ENCODE measurements around the gene LRRC72. TPM values are rescaled to one million over a fixed set of nuclear protein-coding genes. Genes with fewer than 3 reads are reported as not detected.

LRRC72 gene
- total RNA-seq, 1 experiment from 2014 or later = not detected

DNA sequence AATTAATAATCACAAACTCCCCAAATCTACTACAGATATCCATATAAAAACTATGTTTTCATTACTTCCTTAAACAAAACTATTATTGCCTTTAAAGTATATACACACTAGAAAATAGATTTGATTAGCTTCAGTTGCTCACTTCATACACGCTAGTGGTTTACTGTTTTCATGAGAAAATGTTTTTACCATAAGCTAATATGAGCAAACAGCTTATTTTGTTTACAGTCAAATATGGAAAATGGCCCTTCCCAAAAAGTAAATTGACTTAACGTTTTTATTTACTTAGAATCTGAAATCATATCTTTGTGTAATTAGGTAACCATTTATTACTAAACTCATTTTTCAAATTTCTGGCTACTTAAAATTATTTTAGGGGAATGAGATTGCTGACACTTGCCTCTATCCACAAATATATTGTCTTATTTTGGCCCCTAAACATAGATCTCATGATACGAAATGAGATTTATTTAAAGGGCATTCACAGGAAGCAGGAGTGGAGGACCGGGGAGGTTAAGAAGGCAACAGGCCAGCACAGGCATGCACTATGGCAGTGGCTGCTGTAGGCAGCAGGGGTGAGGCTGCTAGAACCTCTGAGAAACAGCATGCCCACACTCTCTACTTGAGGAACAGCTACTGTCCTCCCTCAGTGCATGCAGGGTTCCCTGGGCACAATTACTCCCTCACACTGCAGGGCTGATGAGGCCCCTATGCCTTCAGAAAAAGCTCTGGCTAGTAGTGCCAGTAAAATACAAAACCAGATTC lies 31.5 kb upstream of the LRRC72 start:
- Histone ChIP-seq H3K56ac (ENCODE audit: insufficient read length, low read depth, low read length) (no peak overlapping the region), H3K27me3 (ENCODE audit: insufficient read depth, low read length) (no peaks in the 10 kb centered on the region), H2AFZ (ENCODE audit: low read length) (no peak overlapping the region), H3K79me1 (ENCODE audit: insufficient read depth, low read depth, low read length, poor library complexity, severe bottlenecking) (no peaks in the 10 kb centered on the region), H4K5ac (ENCODE audit: insufficient read length, low read depth, low read length) (no peak overlapping the region), H3K9me3 (ENCODE audit: control insufficient read depth, low read depth, low read length) (no peaks in the 10 kb centered on the region), H3K9ac (ENCODE audit: extremely low read depth, insufficient read length, low read length) (no peak overlapping the region), H2AK5ac (ENCODE audit: insufficient read length, low read length) (no peak overlapping the region), H3K18ac (ENCODE audit: insufficient read length, low read depth, low read length) (no peak overlapping the region), H3K23me2 (ENCODE audit: insufficient read length, low read depth, low read length, poor library complexity, severe bottlenecking) (no peaks in the 10 kb centered on the region), H3K23ac (ENCODE audit: insufficient read length, low read depth, low read length) (no peak overlapping the region), H4K20me1 (ENCODE audit: control insufficient read depth, insufficient read depth, insufficient read length) (no peaks in the 10 kb centered on the region), H3T11ph (ENCODE audit: low read length) (no peak overlapping the region), H3K79me2 (ENCODE audit: insufficient read depth, low read length) (no peaks in the 10 kb centered on the region), H2BK15ac (ENCODE audit: low read depth, low read length) (no peak overlapping the region), H3K4me2 (ENCODE audit: insufficient read depth, insufficient read length, low read length) (no peak overlapping the region), H2BK5ac (ENCODE audit: insufficient read length, low read length) (no peak overlapping the region), H2BK12ac (ENCODE audit: insufficient read length, low read depth, low read length) (no peak overlapping the region), H2BK20ac (ENCODE audit: low read depth, low read length, poor library complexity, severe bottlenecking) (no peak overlapping the region), H3K14ac (ENCODE audit: insufficient read depth, low read length) (no peak overlapping the region), H3K4me1 (ENCODE audit: insufficient read depth, low read length) (no peaks in the 10 kb centered on the region), H4K91ac (ENCODE audit: insufficient read length, low read depth, low read length) (no peak overlapping the region), H3K27ac (ENCODE audit: insufficient read length, low read depth, low read length) (no peak overlapping the region), H4K8ac (replicated peaks; ENCODE audit: insufficient read length, low read depth, low read length) (no peak overlapping the region), H3K4ac (ENCODE audit: low read depth, low read length) (no peak overlapping the region), H2BK120ac (ENCODE audit: low read depth, low read length, poor library complexity, severe bottlenecking) (no peak overlapping the region)
- Mint-ChIP-seq H3K4me3 (no peak overlapping the region), H3K27me3 (ENCODE audit: low read depth) (no peaks in the 10 kb centered on the region; the same call in 1 of the 2 replicates), H3K4me1 (no peaks in the 10 kb centered on the region), H3K36me3 (ENCODE audit: insufficient read depth in 1 of 3, low read depth in 3 of 3) (no peaks in the 10 kb centered on the region), H3K27ac (no peak overlapping the region), H3K9me3 (no peaks in the 10 kb centered on the region)
- no peak for DNase-seq
- TF ChIP-seq CTCF (conservative IDR thresholded peaks at IDR 0.05) = no peak
- no CpG with 5 or more reads among the region's 4 CpGs for WGBS (ENCODE audit: extremely low coverage, insufficient read length, low lambda C conversion rate)
